Measurements from ENCODE around the gene SCN11A. TPM values are rescaled to one million over a fixed set of nuclear protein-coding genes. Genes with fewer than 3 reads are reported as not detected.

The SCN11A gene
- total RNA-seq, 1 experiment from 2014 or later: not detected

- CTCF ChIA-PET: no interaction called here
- Histone ChIP-seq H3F3A (ENCODE audit: insufficient read depth, low read depth) (no peaks in the 10 kb centered on the region), H3K4me3 (no peak overlapping the region), H3K27me3 (ENCODE audit: insufficient read depth, low read depth) (peaks cover 26% of the 10 kb centered on the region; the same call in 1 of the 2 replicates), H3K4me1 (replicated peaks; ENCODE audit: insufficient read depth) (no peaks in the 10 kb centered on the region), H3K9me2 (ENCODE audit: insufficient read depth) (no peaks in the 10 kb centered on the region), H4K20me1 (ENCODE audit: insufficient read depth) (no peaks in the 10 kb centered on the region), H3K27ac (no peak overlapping the region), H3K4me2 (no peak overlapping the region), H3K36me3 (ENCODE audit: low read depth) (no peaks in the 10 kb centered on the region), H2AFZ (no peak overlapping the region), H3K79me2 (ENCODE audit: low read depth) (no peaks in the 10 kb centered on the region), H3K9me3 (ENCODE audit: insufficient read depth, low read depth) (no peaks in the 10 kb centered on the region)
- TF ChIP-seq EZH2 (IDR thresholded peaks at IDR 0.05; ENCODE audit: low read depth) (no peak), CTCF (conservative IDR thresholded peaks at IDR 0.05) (no peak)
- POLR2A ChIA-PET (ENCODE audit: unreplicated experiment): no interaction called here
- intact Hi-C loops (cut with micrococcal nuclease; ENCODE audit: unreplicated experiment): no loop called here
- DNase-seq: no peak
- no TSS peak for BruUV-seq (replicated peaks)
Measured at GRCh38 chr3:39022286-39022630, 29.5 kb downstream of the SCN11A start.

GRCh38 chr3:39021465-39022285 is 30.1 kb downstream of the SCN11A start:
- Histone ChIP-seq H3K4me1 (replicated peaks; ENCODE audit: insufficient read depth) (no peaks in the 10 kb centered on the region), H3K4me3 (no peak overlapping the region), H3K27ac (no peak overlapping the region), H3K4me2 (no peak overlapping the region), H3K79me2 (ENCODE audit: low read depth) (no peaks in the 10 kb centered on the region), H3K36me3 (ENCODE audit: low read depth) (no peaks in the 10 kb centered on the region), H3K9me3 (ENCODE audit: insufficient read depth, low read depth) (no peaks in the 10 kb centered on the region), H3F3A (ENCODE audit: insufficient read depth, low read depth) (no peaks in the 10 kb centered on the region), H2AFZ (no peak overlapping the region), H3K9me2 (ENCODE audit: insufficient read depth) (no peaks in the 10 kb centered on the region), H3K27me3 (ENCODE audit: insufficient read depth, low read depth) (peaks cover 26% of the 10 kb centered on the region; the same call in 1 of the 2 replicates), H4K20me1 (ENCODE audit: insufficient read depth) (no peaks in the 10 kb centered on the region)
- intact Hi-C loops (cut with micrococcal nuclease; ENCODE audit: unreplicated experiment): no loop called here
- no peak for TF ChIP-seq CTCF (conservative IDR thresholded peaks at IDR 0.05)
- no peak for TF ChIP-seq EZH2 (IDR thresholded peaks at IDR 0.05; ENCODE audit: low read depth)
- BruUV-seq (replicated peaks): no TSS peak
- POLR2A ChIA-PET (ENCODE audit: unreplicated experiment): no interaction called here
- no peak for DNase-seq
- CTCF ChIA-PET: no interaction called here

GRCh38 chr3:39021029-39021428 is 30.7 kb downstream of the SCN11A start:
- Histone ChIP-seq H3K9me2 (ENCODE audit: insufficient read depth) (no peaks in the 10 kb centered on the region), H3K27ac (no peak overlapping the region), H3K4me2 (no peak overlapping the region), H4K20me1 (ENCODE audit: insufficient read depth) (no peaks in the 10 kb centered on the region), H3K4me1 (replicated peaks; ENCODE audit: insufficient read depth) (no peaks in the 10 kb centered on the region), H3K36me3 (ENCODE audit: low read depth) (no peaks in the 10 kb centered on the region), H3K79me2 (ENCODE audit: low read depth) (no peaks in the 10 kb centered on the region), H3K27me3 (ENCODE audit: insufficient read depth, low read depth) (peaks cover 26% of the 10 kb centered on the region; the same call in 1 of the 2 replicates), H3K4me3 (no peak overlapping the region), H3K9me3 (ENCODE audit: insufficient read depth, low read depth) (no peaks in the 10 kb centered on the region), H2AFZ (no peak overlapping the region), H3F3A (ENCODE audit: insufficient read depth, low read depth) (no peaks in the 10 kb centered on the region)
- intact Hi-C loops (cut with micrococcal nuclease; ENCODE audit: unreplicated experiment): no loop called here
- TF ChIP-seq EZH2 (IDR thresholded peaks at IDR 0.05; ENCODE audit: low read depth) (no peak), CTCF (conservative IDR thresholded peaks at IDR 0.05) (no peak)
- DNase-seq: no peak
- ChIA-PET CTCF (no interaction called here), POLR2A (ENCODE audit: unreplicated experiment) (no interaction called here)
- BruUV-seq (replicated peaks): no TSS peak
